GM18526 (cell line): ENCODE data around the gene FAM120C.

ENCODE experiments used
- POLR2A ChIP-seq: IDR thresholded peaks from 3 replicates; pipeline ENCODE4 v1.6.1; 2011; ENCODE audit not compliant: insufficient read length; ENCODE audit errors: extremely low read depth

FAM120C gene

GRCh38 chrX:54067766-54068165, 115.3 kb downstream of the FAM120C start:
- TF ChIP-seq POLR2A = no peak

GRCh38 chrX:54066841-54067240, 116.2 kb downstream of the FAM120C start:
- no peak for TF ChIP-seq POLR2A

GRCh38 chrX:54064564-54064963, 118.5 kb downstream of the FAM120C start:
- no peak for TF ChIP-seq POLR2A

GRCh38 chrX:54063361-54063760, 119.7 kb downstream of the FAM120C start:
- no peak for TF ChIP-seq POLR2A

- no peak for TF ChIP-seq POLR2A
Measured at GRCh38 chrX:54049801-54050200, 133.3 kb downstream of the FAM120C start.

- no peak for TF ChIP-seq POLR2A
Measured at GRCh38 chrX:54048412-54048811, 134.6 kb downstream of the FAM120C start.

GRCh38 chrX:54045563-54046228, 137.4 kb downstream of the FAM120C start:
- TF ChIP-seq POLR2A = no peak

GRCh38 chrX:54044877-54045338, 138.1 kb downstream of the FAM120C start:
- TF ChIP-seq POLR2A = peak; percentile 53

- no peak for TF ChIP-seq POLR2A
Measured at GRCh38 chrX:54044126-54044876, 138.8 kb downstream of the FAM120C start, which contains the start of gene PHF8. Gene PHF8 (minus strand): TSS chrX:54044473. CDS start chrX:54042728, 1,745 bp downstream.

- no peak for TF ChIP-seq POLR2A
Measured at GRCh38 chrX:54043541-54044125, 139.4 kb downstream of the FAM120C start.

GRCh38 chrX:54043056-54043455, 140.0 kb downstream of the FAM120C start:
- TF ChIP-seq POLR2A = no peak

GRCh38 chrX:54042609-54043021, 140.4 kb downstream of the FAM120C start:
- TF ChIP-seq POLR2A = no peak

- no peak for TF ChIP-seq POLR2A
Measured at GRCh38 chrX:54030329-54030728, 152.7 kb downstream of the FAM120C start.

GRCh38 chrX:54029529-54030143, 153.4 kb downstream of the FAM120C start:
- TF ChIP-seq POLR2A = no peak

- TF ChIP-seq POLR2A = no peak
Measured at GRCh38 chrX:54024350-54024749, 158.7 kb downstream of the FAM120C start.
